H1 (cell line): ENCODE data around the gene VEPH1. TPM values are rescaled to one million over a fixed set of nuclear protein-coding genes. Genes with fewer than 3 reads are reported as not detected.

ENCODE experiments used
- CTCF ChIA-PET: fragments of 300-600 bp; sonication (Branson Sonifier 250); formaldehyde crosslinking; loops from one replicate; lab custom pipeline; 2021; ENCODE audit not compliant: partially characterized antibody; lab: Charles Lee
- POLR2A ChIA-PET: fragments of 300-600 bp; sonication (Branson Sonifier 250); formaldehyde crosslinking; loops from one replicate; lab custom pipeline; 2021; ENCODE audit warnings: inconsistent platforms; ENCODE audit not compliant: partially characterized antibody; lab: Charles Lee
- DNase-seq, 2 experiments: peaks; one replicate each; pipeline versions ENCODE4 v3.0.0 to v3.0.0-alpha.2; 2010 to 2022; ENCODE audit warnings: low spot score in 2 of 2, low read depth in 1 of 2, mixed read lengths in 1 of 2
- FAIRE-seq: peaks from 2 replicates; lab custom pipeline; 2011; peaks lifted over from hg19 to GRCh38; lab: Jason Lieb, UNC
- H2AFZ ChIP-seq: 2 replicates; pipeline ENCODE4 v1.8.1; 2012; ENCODE audit warnings: low read length, inconsistent platforms
- H2AK5ac ChIP-seq: 2 replicates; pipeline ENCODE4 v1.6.1; 2013; ENCODE audit warnings: low read depth, low read length
- H2BK120ac ChIP-seq: replicated peaks from 2 replicates; pipeline ENCODE3; 2013; ENCODE audit warnings: low read depth, low read length, inconsistent platforms
- H2BK12ac ChIP-seq: 2 replicates; pipeline ENCODE4 v1.6.1; 2013; ENCODE audit warnings: low read depth, low read length
- H2BK15ac ChIP-seq: 2 replicates; pipeline ENCODE4 v1.6.1; 2013; ENCODE audit warnings: low read length
- H2BK20ac ChIP-seq: 2 replicates; pipeline ENCODE4 v1.6.1; 2013; ENCODE audit warnings: low read length
- H2BK5ac ChIP-seq: 2 replicates; pipeline ENCODE4 v1.6.1; 2013; ENCODE audit warnings: low read depth, low read length
- H3K14ac ChIP-seq: 2 replicates; pipeline ENCODE4 v1.6.1; 2013; ENCODE audit warnings: inconsistent platforms; ENCODE audit not compliant: insufficient read length
- H3K18ac ChIP-seq: 2 replicates; pipeline ENCODE4 v1.6.1; 2013; ENCODE audit warnings: low read length; ENCODE audit errors: extremely low read depth
- H3K23ac ChIP-seq: 2 replicates; pipeline ENCODE4 v1.6.1; 2013; ENCODE audit warnings: inconsistent platforms; ENCODE audit not compliant: insufficient read length
- H3K23me2 ChIP-seq: 2 replicates; pipeline ENCODE4 v1.6.1; 2013; ENCODE audit warnings: low read depth, low read length
- H3K27ac ChIP-seq: 2 replicates; pipeline ENCODE4 v1.6.1; 2011; ENCODE audit warnings: low read depth, low read length, inconsistent platforms
- H3K27me3 ChIP-seq, 4 experiments: replicated peaks in 1 of 4; 1 replicate in 1 of 4; 2 replicates in 3 of 4; pipeline versions ENCODE4 v1.6.1 to v1.8.1; 2011 to 2013; ENCODE audit warnings: low read length in 3 of 4, mild to moderate bottlenecking in 3 of 4, inconsistent platforms in 2 of 4, mixed read lengths in 2 of 4, moderate library complexity in 1 of 4; ENCODE audit not compliant: control insufficient read depth in 3 of 4, insufficient read depth in 3 of 4; ENCODE audit errors: extremely low read depth in 1 of 4
- H3K36me3 ChIP-seq, 4 experiments: 2 replicates each; pipeline versions ENCODE4 v1.6.1 to v1.8.1; 2011 to 2013; ENCODE audit warnings: mild to moderate bottlenecking in 4 of 4, low read length in 3 of 4, moderate library complexity in 2 of 4, control low read depth in 1 of 4, inconsistent platforms in 1 of 4; ENCODE audit not compliant: insufficient read depth in 4 of 4, control insufficient read depth in 2 of 4
- H3K4ac ChIP-seq: replicated peaks from 2 replicates; pipeline ENCODE3; 2013; ENCODE audit warnings: low read length, low read depth, mixed read lengths, inconsistent platforms; ENCODE audit not compliant: insufficient read length
- H3K4me1 ChIP-seq, 4 experiments: replicated peaks in 1 of 4; 1 replicate in 1 of 4; 2 replicates in 3 of 4; pipeline versions ENCODE4 v1.6.1 to v1.8.1; 2011 to 2013; ENCODE audit warnings: low read length in 3 of 4, inconsistent platforms in 2 of 4, mixed read lengths in 1 of 4; ENCODE audit not compliant: insufficient read depth in 4 of 4, control insufficient read depth in 3 of 4
- H3K4me2 ChIP-seq, 2 experiments: 2 replicates each; pipeline versions ENCODE4 v1.6.1 to v1.8.1; 2011 to 2013; ENCODE audit warnings: low read depth in 2 of 2, low read length in 2 of 2, control low read depth in 1 of 2, inconsistent platforms in 1 of 2, mild to moderate bottlenecking in 1 of 2; ENCODE audit not compliant: insufficient read depth in 1 of 2
- H3K4me3 ChIP-seq, 4 experiments: fragments of 200-600, 300-600 bp in 1 of 4; sonication (generic), shearing (Covaris generic), sonication (Bioruptor Twin) in 1 of 4; 2 replicates each; pipeline versions ENCODE4 v1.5.1 to v1.8.1; 2011 to 2016; ENCODE audit warnings: low read length in 4 of 4, low read depth in 3 of 4, control low read depth in 2 of 4, inconsistent platforms in 2 of 4, mild to moderate bottlenecking in 2 of 4, mixed read lengths in 1 of 4, moderate library complexity in 1 of 4; ENCODE audit not compliant: insufficient read depth in 2 of 4; ENCODE audit errors: extremely low read depth in 1 of 4
- H3K56ac ChIP-seq: replicated peaks from 2 replicates; pipeline ENCODE3; 2013; ENCODE audit warnings: low read depth, mild to moderate bottlenecking, mixed read lengths, low read length, inconsistent platforms; ENCODE audit not compliant: insufficient read length
- H3K79me1 ChIP-seq: 2 replicates; pipeline ENCODE4 v1.6.1; 2013; ENCODE audit warnings: low read depth, low read length, control low read depth
- H3K79me2 ChIP-seq, 2 experiments: 2 replicates each; pipeline versions ENCODE4 v1.6.1 to v1.8.1; 2012 to 2013; ENCODE audit warnings: low read length in 2 of 2, mild to moderate bottlenecking in 2 of 2, inconsistent platforms in 1 of 2; ENCODE audit not compliant: insufficient read depth in 2 of 2, control insufficient read depth in 1 of 2
- H3K9ac ChIP-seq, 4 experiments: replicated peaks in 1 of 4; 1 replicate in 1 of 4; 2 replicates in 3 of 4; pipeline versions ENCODE4 v1.6.1 to v1.8.1; 2011 to 2013; ENCODE audit warnings: low read depth in 3 of 4, low read length in 3 of 4, control low read depth in 2 of 4, mild to moderate bottlenecking in 2 of 4, moderate library complexity in 2 of 4, inconsistent platforms in 1 of 4; ENCODE audit errors: extremely low read depth in 1 of 4
- H3K9me3 ChIP-seq, 2 experiments: 2 replicates each; pipeline versions ENCODE4 v1.6.1 to v1.8.1; 2012 to 2013; ENCODE audit warnings: mild to moderate bottlenecking in 2 of 2, moderate library complexity in 2 of 2, control low read depth in 1 of 2, inconsistent platforms in 1 of 2, low read depth in 1 of 2, low read length in 1 of 2, mixed read lengths in 1 of 2; ENCODE audit not compliant: insufficient read depth in 2 of 2
- H4K20me1 ChIP-seq, 2 experiments: replicated peaks in 1 of 2; 2 replicates each; pipeline versions ENCODE3 to v1.8.1; 2011 to 2013; ENCODE audit warnings: inconsistent platforms in 2 of 2, low read length in 2 of 2, mild to moderate bottlenecking in 1 of 2; ENCODE audit not compliant: insufficient read depth in 2 of 2, control insufficient read depth in 1 of 2
- H4K5ac ChIP-seq: 2 replicates; pipeline ENCODE4 v1.6.1; 2013; ENCODE audit warnings: low read length, low read depth, mixed read lengths, inconsistent platforms; ENCODE audit not compliant: insufficient read length
- H4K8ac ChIP-seq: 2 replicates; pipeline ENCODE4 v1.8.0; 2013; ENCODE audit warnings: mild to moderate bottlenecking, moderate library complexity, low read length, inconsistent platforms; ENCODE audit not compliant: insufficient read depth; ENCODE audit errors: extremely low read depth
- H4K91ac ChIP-seq: replicated peaks from 2 replicates; pipeline ENCODE3; 2013; ENCODE audit warnings: low read length, mixed read lengths, inconsistent platforms; ENCODE audit not compliant: insufficient read length
- ASH2L ChIP-seq: fragments of 200-600, 300-600 bp; sonication (generic); IDR thresholded peaks from one replicate; pipeline ENCODE4 v1.7.1; 2017; ENCODE audit warnings: low read length
- BRCA1 ChIP-seq: IDR thresholded peaks from 2 replicates; pipeline ENCODE4 v1.6.1; 2012; ENCODE audit warnings: low read depth, low read length, improper control_type of control experiment
- CBX5 ChIP-seq: fragments of 300-800, 300-1000 bp; sonication (generic); IDR thresholded peaks from 2 replicates; pipeline ENCODE4 v1.7.1; 2016; ENCODE audit warnings: antibody characterized with exemption, low read length, low read depth
- CTCF ChIP-seq, 3 experiments: IDR thresholded peaks; 1 replicate in 2 of 3; 2 replicates in 1 of 3; pipeline versions ENCODE4 v1.5.1 to v1.6.1; 2011; ENCODE audit warnings: low read length in 3 of 3, mild to moderate bottlenecking in 3 of 3, inconsistent platforms in 2 of 3, low read depth in 1 of 3, moderate library complexity in 1 of 3; ENCODE audit not compliant: insufficient read depth in 1 of 3; ENCODE audit errors: control extremely low read depth in 1 of 3
- JUND ChIP-seq: IDR thresholded peaks from 2 replicates; pipeline ENCODE4 v1.6.1; 2011; ENCODE audit warnings: mild to moderate bottlenecking, improper control_type of control experiment, low read length
- KDM4A ChIP-seq: IDR thresholded peaks from one replicate; pipeline ENCODE4 v1.7.1; 2012; ENCODE audit warnings: low read depth, mild to moderate bottlenecking, moderate library complexity, low read length, inconsistent platforms; ENCODE audit not compliant: severe bottlenecking
- POLR2A ChIP-seq, 2 experiments: IDR thresholded peaks; 1 replicate in 1 of 2; 2 replicates in 1 of 2; pipeline ENCODE4 v1.6.1; 2011; ENCODE audit warnings: low read depth in 2 of 2, low read length in 2 of 2, mild to moderate bottlenecking in 2 of 2; ENCODE audit errors: control extremely low read depth in 1 of 2
- SIRT6 ChIP-seq: IDR thresholded peaks from one replicate; pipeline ENCODE4 v1.7.1; 2012; ENCODE audit warnings: low read length, inconsistent platforms
- SP4 ChIP-seq: IDR thresholded peaks from 2 replicates; pipeline ENCODE4 v1.6.1; 2012; ENCODE audit warnings: low read length, inconsistent platforms
- SUZ12 ChIP-seq: fragments of 200-600 bp; sonication (generic); IDR thresholded peaks from 2 replicates; pipeline ENCODE4 v1.6.1; 2012; ENCODE audit warnings: mild to moderate bottlenecking, inconsistent platforms, low read length, moderate library complexity, mixed read lengths
- TEAD4 ChIP-seq: IDR thresholded peaks from 2 replicates; pipeline ENCODE4 v1.6.1; 2012; ENCODE audit warnings: low read depth, low read length, inconsistent platforms, mixed read lengths
- WGBS, 2 experiments: shearing (Covaris generic) in 1 of 2; methylation state at CpG; one replicate each; pipeline versions ENCODE4 v1.1.6 to v1.1.7; 2013 to 2015; ENCODE audit warnings: low lambda C conversion rate in 2 of 2, mixed read lengths in 2 of 2, inconsistent platforms in 1 of 2, low coverage in 1 of 2, missing lambda C conversion rate in 1 of 2; ENCODE audit not compliant: insufficient replicate concordance in 2 of 2, insufficient coverage in 1 of 2, insufficient read length in 1 of 2; ENCODE audit errors: extremely low coverage in 1 of 2, missing lambda C conversion rate in 1 of 2; 5-methylcytosine and 5-hydroxymethylcytosine counted together
- polyA plus RNA-seq, 7 experiments: library from polyadenylated mRNA; depleted of rRNA in 3 of 7; stranded (reverse) in 5 of 7; unstranded in 2 of 7; fragments of >200 nt in 5 of 7; fragments of 200-250 nt in 2 of 7; gene quantifications; 1 replicate in 5 of 7; 2 replicates in 1 of 7; 4 replicates in 1 of 7; pipeline versions ENCODE4 v1.2.1 to v1.2.3, GENCODE V29; 2011 to 2013; ENCODE audit warnings: missing spikeins in 2 of 7, mixed read lengths in 2 of 7
- total RNA-seq: library from RNA; stranded (reverse); fragmentation: NEBNext Ultra II Directional; extraction: Animal tissue kit (Norgen Biotek cat#: 25700); gene quantifications from 2 replicates; pipeline ENCODE4 v1.2.1, GENCODE V29; 2021
- TF ChIP-seq, protein P1 (sequence below): IDR thresholded peaks from 2 replicates; pipeline ENCODE4 v1.6.1; 2012; ENCODE audit warnings: low read length, inconsistent platforms

Gene VEPH1
- total and polyA plus RNA-seq, 2 of the 8 experiments (the other 6 are each of a cell fraction or from before 2014, with no cell fraction given) = 12.0 to 18.3 TPM

DNA sequence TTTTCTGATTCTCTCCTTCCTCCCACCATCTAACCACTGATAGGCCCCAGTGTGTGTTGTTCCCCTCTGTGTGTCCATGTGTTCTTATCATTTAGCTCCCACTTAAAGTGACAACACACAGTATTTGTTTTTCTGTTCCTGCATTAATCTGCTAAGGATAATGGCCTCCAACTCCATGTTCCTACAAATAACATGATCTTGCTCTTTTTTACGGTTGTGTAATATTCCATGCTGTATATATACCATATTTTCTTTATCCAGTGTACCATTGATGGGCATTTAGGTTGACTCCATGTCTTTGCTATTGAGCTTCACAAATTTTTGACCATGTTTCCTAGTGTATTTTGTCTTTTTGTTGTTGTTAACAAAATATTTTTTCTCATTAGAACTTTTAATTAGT is 30.6 kb downstream of the VEPH1 start:
- no peak overlapping the region for H3K9ac ChIP-seq
- H3K23me2 ChIP-seq = no peaks in the 10 kb centered on the region
- H2BK15ac ChIP-seq = no peak overlapping the region
- H3K4ac ChIP-seq = no peak overlapping the region
- no peak overlapping the region for H2BK120ac ChIP-seq
- no peak overlapping the region for H3K14ac ChIP-seq
- 92% methylated on average over 1 of the region's 1 CpG; no CpG with 5 or more reads in 1 of the 2 experiments for WGBS, 2 experiments
- POLR2A ChIA-PET = no interaction called here
- no peaks in the 10 kb centered on the region for H3K79me2 ChIP-seq
- no peak overlapping the region for H4K8ac ChIP-seq
- H3K23ac ChIP-seq = no peak overlapping the region
- H3K4me2 ChIP-seq = no peak overlapping the region
- no peaks in the 10 kb centered on the region for H3K79me1 ChIP-seq
- H2BK12ac ChIP-seq = no peak overlapping the region
- H3K4me3 ChIP-seq = no peak overlapping the region
- H3K27me3 ChIP-seq = no peaks in the 10 kb centered on the region
- peaks cover 0 to 3% of the 10 kb centered on the region in 2 experiments; a peak in 1 of 4 replicates for H3K9me3 ChIP-seq
- H4K5ac ChIP-seq = no peak overlapping the region
- H3K56ac ChIP-seq = no peak overlapping the region
- no peak for DNase-seq
- no peak overlapping the region for H4K91ac ChIP-seq
- H4K20me1 ChIP-seq = no peaks in the 10 kb centered on the region
- H2AK5ac ChIP-seq = no peak overlapping the region
- H3K36me3 ChIP-seq = no peaks in the 10 kb centered on the region
- no peak overlapping the region for H2BK20ac ChIP-seq
- no peak overlapping the region for H2BK5ac ChIP-seq
- no peaks in the 10 kb centered on the region for H3K4me1 ChIP-seq
- no peak overlapping the region for H3K18ac ChIP-seq
- CTCF ChIA-PET = interaction anchor here (0.5 kb wide), 1 partner anchor 35 kb away, joined by 3 read pairs; no protein-coding TSS in a partner anchor
- FAIRE-seq = no peak
- H2AFZ ChIP-seq = no peak overlapping the region
- no peak overlapping the region for H3K27ac ChIP-seq
- TF ChIP-seq, protein P1, sequence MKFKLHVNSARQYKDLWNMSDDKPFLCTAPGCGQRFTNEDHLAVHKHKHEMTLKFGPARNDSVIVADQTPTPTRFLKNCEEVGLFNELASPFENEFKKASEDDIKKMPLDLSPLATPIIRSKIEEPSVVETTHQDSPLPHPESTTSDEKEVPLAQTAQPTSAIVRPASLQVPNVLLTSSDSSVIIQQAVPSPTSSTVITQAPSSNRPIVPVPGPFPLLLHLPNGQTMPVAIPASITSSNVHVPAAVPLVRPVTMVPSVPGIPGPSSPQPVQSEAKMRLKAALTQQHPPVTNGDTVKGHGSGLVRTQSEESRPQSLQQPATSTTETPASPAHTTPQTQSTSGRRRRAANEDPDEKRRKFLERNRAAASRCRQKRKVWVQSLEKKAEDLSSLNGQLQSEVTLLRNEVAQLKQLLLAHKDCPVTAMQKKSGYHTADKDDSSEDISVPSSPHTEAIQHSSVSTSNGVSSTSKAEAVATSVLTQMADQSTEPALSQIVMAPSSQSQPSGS = no peak
- no peak for TF ChIP-seq KDM4A
- TF ChIP-seq CBX5 = no peak
- no peak for TF ChIP-seq SP4
- no peak for TF ChIP-seq SUZ12
- TF ChIP-seq BRCA1 = no peak
- no peak for TF ChIP-seq SIRT6
- no peak for TF ChIP-seq ASH2L
- TF ChIP-seq POLR2A (IDR thresholded peaks at IDR 0.05; ENCODE audit: control extremely low read depth in 1 of 2, low read depth in 2 of 2, low read length in 2 of 2) = no peak
- TF ChIP-seq CTCF (IDR thresholded peaks at IDR 0.05; ENCODE audit: control extremely low read depth in 1 of 3, insufficient read depth in 1 of 3, low read depth in 1 of 3, low read length in 3 of 3) = no peak
- TF ChIP-seq TEAD4 = no peak
- no peak for TF ChIP-seq JUND
